ENCODE results near the gene VAV2.

The VAV2 gene

GRCh38 chr9:133795049-133795448 lies 197.1 kb downstream of the VAV2 start:
- no peak for TF ChIP-seq RARB (CRISPR knock-in tag; IDR thresholded peaks at IDR 0.05)
- no peak for TF ChIP-seq TCF4 (CRISPR knock-in tag; IDR thresholded peaks at IDR 0.05; ENCODE audit: borderline replicate concordance)
- no peak for TF ChIP-seq ZNF565 (CRISPR knock-in tag; conservative IDR thresholded peaks at IDR 0.05; ENCODE audit: low read depth)
- TF ChIP-seq, protein P1, sequence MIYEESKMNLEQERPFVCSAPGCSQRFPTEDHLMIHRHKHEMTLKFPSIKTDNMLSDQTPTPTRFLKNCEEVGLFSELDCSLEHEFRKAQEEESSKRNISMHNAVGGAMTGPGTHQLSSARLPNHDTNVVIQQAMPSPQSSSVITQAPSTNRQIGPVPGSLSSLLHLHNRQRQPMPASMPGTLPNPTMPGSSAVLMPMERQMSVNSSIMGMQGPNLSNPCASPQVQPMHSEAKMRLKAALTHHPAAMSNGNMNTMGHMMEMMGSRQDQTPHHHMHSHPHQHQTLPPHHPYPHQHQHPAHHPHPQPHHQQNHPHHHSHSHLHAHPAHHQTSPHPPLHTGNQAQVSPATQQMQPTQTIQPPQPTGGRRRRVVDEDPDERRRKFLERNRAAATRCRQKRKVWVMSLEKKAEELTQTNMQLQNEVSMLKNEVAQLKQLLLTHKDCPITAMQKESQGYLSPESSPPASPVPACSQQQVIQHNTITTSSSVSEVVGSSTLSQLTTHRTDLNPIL (CRISPR knock-in tag; IDR thresholded peaks at IDR 0.05; ENCODE audit: low read depth), result no peak
- TF ChIP-seq, protein P2, sequence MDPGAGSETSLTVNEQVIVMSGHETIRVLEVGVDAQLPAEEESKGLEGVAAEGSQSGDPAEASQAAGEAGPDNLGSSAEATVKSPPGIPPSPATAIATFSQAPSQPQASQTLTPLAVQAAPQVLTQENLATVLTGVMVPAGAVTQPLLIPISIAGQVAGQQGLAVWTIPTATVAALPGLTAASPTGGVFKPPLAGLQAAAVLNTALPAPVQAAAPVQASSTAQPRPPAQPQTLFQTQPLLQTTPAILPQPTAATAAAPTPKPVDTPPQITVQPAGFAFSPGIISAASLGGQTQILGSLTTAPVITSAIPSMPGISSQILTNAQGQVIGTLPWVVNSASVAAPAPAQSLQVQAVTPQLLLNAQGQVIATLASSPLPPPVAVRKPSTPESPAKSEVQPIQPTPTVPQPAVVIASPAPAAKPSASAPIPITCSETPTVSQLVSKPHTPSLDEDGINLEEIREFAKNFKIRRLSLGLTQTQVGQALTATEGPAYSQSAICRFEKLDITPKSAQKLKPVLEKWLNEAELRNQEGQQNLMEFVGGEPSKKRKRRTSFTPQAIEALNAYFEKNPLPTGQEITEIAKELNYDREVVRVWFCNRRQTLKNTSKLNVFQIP (CRISPR knock-in tag; IDR thresholded peaks at IDR 0.05; ENCODE audit: borderline replicate concordance, low read depth), result no peak
- TF ChIP-seq ZFP30 (CRISPR knock-in tag; IDR thresholded peaks at IDR 0.05), result no peak
- no peak for TF ChIP-seq TOX (CRISPR knock-in tag; IDR thresholded peaks at IDR 0.05; ENCODE audit: borderline replicate concordance)
- TF ChIP-seq OSR1 (CRISPR knock-in tag; IDR thresholded peaks at IDR 0.05), result no peak
- no peak for TF ChIP-seq ZNF70 (CRISPR knock-in tag; IDR thresholded peaks at IDR 0.05)
- TF ChIP-seq, protein P3, sequence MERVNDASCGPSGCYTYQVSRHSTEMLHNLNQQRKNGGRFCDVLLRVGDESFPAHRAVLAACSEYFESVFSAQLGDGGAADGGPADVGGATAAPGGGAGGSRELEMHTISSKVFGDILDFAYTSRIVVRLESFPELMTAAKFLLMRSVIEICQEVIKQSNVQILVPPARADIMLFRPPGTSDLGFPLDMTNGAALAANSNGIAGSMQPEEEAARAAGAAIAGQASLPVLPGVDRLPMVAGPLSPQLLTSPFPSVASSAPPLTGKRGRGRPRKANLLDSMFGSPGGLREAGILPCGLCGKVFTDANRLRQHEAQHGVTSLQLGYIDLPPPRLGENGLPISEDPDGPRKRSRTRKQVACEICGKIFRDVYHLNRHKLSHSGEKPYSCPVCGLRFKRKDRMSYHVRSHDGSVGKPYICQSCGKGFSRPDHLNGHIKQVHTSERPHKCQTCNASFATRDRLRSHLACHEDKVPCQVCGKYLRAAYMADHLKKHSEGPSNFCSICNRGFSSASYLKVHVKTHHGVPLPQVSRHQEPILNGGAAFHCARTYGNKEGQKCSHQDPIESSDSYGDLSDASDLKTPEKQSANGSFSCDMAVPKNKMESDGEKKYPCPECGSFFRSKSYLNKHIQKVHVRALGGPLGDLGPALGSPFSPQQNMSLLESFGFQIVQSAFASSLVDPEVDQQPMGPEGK (CRISPR knock-in tag; IDR thresholded peaks at IDR 0.05; ENCODE audit: borderline replicate concordance), result no peak
- no peak for TF ChIP-seq PPARA (CRISPR knock-in tag; IDR thresholded peaks at IDR 0.05; ENCODE audit: borderline replicate concordance)
- no peak for TF ChIP-seq BACH2 (CRISPR knock-in tag; IDR thresholded peaks at IDR 0.05; ENCODE audit: borderline replicate concordance)
- TF ChIP-seq ARNTL (CRISPR knock-in tag; IDR thresholded peaks at IDR 0.05; ENCODE audit: borderline replicate concordance, low read depth), result no peak
- no peak for TF ChIP-seq CSDC2 (CRISPR knock-in tag; IDR thresholded peaks at IDR 0.05)
- TF ChIP-seq GLIS3 (CRISPR knock-in tag; IDR thresholded peaks at IDR 0.05), result no peak
- TF ChIP-seq, protein P4, sequence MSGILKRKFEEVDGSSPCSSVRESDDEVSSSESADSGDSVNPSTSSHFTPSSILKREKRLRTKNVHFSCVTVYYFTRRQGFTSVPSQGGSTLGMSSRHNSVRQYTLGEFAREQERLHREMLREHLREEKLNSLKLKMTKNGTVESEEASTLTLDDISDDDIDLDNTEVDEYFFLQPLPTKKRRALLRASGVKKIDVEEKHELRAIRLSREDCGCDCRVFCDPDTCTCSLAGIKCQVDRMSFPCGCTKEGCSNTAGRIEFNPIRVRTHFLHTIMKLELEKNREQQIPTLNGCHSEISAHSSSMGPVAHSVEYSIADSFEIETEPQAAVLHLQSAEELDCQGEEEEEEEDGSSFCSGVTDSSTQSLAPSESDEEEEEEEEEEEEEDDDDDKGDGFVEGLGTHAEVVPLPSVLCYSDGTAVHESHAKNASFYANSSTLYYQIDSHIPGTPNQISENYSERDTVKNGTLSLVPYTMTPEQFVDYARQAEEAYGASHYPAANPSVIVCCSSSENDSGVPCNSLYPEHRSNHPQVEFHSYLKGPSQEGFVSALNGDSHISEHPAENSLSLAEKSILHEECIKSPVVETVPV (CRISPR knock-in tag; IDR thresholded peaks at IDR 0.05), result no peak
- no peak for TF ChIP-seq ESRRG (CRISPR knock-in tag; IDR thresholded peaks at IDR 0.05)
- no peak for ATAC-seq

DNA sequence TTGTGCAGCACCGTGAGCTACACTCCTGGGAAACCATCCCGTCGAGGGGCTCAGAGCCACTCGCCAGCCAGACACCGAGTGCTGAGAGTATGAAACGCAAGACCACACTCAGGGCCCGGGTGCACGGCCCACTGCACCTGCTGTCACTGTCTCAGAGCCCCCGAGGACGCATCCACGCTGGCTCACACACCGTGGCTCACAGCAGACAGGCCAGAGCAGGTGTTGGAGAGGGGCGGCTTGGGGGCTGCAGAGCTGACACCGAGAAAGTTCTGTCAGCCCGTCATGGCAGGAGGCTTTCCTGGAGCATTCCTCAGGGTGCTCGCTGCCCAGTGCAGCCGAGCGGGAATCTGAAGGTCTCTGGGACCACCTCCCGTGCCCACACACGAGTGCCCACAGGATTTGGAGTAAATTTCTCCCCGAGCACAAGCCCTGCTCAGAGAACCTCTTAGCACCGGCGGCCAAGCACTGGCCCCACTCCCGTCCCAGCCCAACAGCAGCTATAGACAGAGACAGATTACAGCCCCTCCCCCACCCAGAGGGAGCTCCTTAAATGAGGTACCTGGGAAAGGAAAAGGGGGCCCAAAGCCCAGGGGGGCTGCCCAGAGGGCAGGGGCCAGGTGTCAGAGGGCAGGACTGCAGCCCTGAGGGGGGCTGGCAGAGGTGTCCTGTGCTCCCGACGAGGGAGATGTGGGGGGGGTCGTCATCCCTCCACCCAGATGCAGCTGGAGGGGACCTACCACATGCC lies 197.9 kb downstream of the VAV2 start:
- no peak for ATAC-seq
- no peak for TF ChIP-seq RARB (CRISPR knock-in tag; IDR thresholded peaks at IDR 0.05)
- TF ChIP-seq, protein P1 (CRISPR knock-in tag; IDR thresholded peaks at IDR 0.05; ENCODE audit: low read depth), result no peak
- no peak for TF ChIP-seq ZFP3 (CRISPR knock-in tag; IDR thresholded peaks at IDR 0.05)
- no peak for TF ChIP-seq GLIS3 (CRISPR knock-in tag; IDR thresholded peaks at IDR 0.05)
- no peak for TF ChIP-seq ZFP30 (CRISPR knock-in tag; IDR thresholded peaks at IDR 0.05)
- no peak for TF ChIP-seq TCF4 (CRISPR knock-in tag; IDR thresholded peaks at IDR 0.05; ENCODE audit: borderline replicate concordance)
- no peak for TF ChIP-seq TOX (CRISPR knock-in tag; IDR thresholded peaks at IDR 0.05; ENCODE audit: borderline replicate concordance)
- no peak for TF ChIP-seq BACH2 (CRISPR knock-in tag; IDR thresholded peaks at IDR 0.05; ENCODE audit: borderline replicate concordance)
- TF ChIP-seq, protein P4 (CRISPR knock-in tag; IDR thresholded peaks at IDR 0.05), result no peak
- TF ChIP-seq, protein P5, sequence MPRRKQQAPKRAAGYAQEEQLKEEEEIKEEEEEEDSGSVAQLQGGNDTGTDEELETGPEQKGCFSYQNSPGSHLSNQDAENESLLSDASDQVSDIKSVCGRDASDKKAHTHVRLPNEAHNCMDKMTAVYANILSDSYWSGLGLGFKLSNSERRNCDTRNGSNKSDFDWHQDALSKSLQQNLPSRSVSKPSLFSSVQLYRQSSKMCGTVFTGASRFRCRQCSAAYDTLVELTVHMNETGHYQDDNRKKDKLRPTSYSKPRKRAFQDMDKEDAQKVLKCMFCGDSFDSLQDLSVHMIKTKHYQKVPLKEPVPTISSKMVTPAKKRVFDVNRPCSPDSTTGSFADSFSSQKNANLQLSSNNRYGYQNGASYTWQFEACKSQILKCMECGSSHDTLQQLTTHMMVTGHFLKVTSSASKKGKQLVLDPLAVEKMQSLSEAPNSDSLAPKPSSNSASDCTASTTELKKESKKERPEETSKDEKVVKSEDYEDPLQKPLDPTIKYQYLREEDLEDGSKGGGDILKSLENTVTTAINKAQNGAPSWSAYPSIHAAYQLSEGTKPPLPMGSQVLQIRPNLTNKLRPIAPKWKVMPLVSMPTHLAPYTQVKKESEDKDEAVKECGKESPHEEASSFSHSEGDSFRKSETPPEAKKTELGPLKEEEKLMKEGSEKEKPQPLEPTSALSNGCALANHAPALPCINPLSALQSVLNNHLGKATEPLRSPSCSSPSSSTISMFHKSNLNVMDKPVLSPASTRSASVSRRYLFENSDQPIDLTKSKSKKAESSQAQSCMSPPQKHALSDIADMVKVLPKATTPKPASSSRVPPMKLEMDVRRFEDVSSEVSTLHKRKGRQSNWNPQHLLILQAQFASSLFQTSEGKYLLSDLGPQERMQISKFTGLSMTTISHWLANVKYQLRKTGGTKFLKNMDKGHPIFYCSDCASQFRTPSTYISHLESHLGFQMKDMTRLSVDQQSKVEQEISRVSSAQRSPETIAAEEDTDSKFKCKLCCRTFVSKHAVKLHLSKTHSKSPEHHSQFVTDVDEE (CRISPR knock-in tag; IDR thresholded peaks at IDR 0.05), result no peak
- no peak for TF ChIP-seq ISL1 (CRISPR knock-in tag; IDR thresholded peaks at IDR 0.05)
- no peak for TF ChIP-seq SNAI2 (CRISPR knock-in tag; IDR thresholded peaks at IDR 0.05)
- TF ChIP-seq, protein P3 (CRISPR knock-in tag; IDR thresholded peaks at IDR 0.05; ENCODE audit: borderline replicate concordance), result no peak
- no peak for TF ChIP-seq CSDC2 (CRISPR knock-in tag; IDR thresholded peaks at IDR 0.05)
- TF ChIP-seq ZC3H10 (CRISPR knock-in tag; IDR thresholded peaks at IDR 0.05), result no peak
- no peak for TF ChIP-seq ARNTL (CRISPR knock-in tag; IDR thresholded peaks at IDR 0.05; ENCODE audit: borderline replicate concordance, low read depth)
- no peak for TF ChIP-seq PPARA (CRISPR knock-in tag; IDR thresholded peaks at IDR 0.05; ENCODE audit: borderline replicate concordance)
- no peak for TF ChIP-seq ZNF565 (CRISPR knock-in tag; conservative IDR thresholded peaks at IDR 0.05; ENCODE audit: low read depth)
- no peak for TF ChIP-seq ZNF8 (CRISPR knock-in tag; IDR thresholded peaks at IDR 0.05)
